ENCODE results near the gene VPS18. TPM values are rescaled to one million over a fixed set of nuclear protein-coding genes. Genes with fewer than 3 reads are reported as not detected.

Gene VPS18
- total RNA-seq, 2 donors from 2014 or later = 10.7 to 12.1 TPM

- Mint-ChIP-seq H3K4me3 (no peak overlapping the region), H3K9me3 (no peaks in the 10 kb centered on the region), H3K4me1 (ENCODE audit: low read depth) (peaks cover 35% of the 10 kb centered on the region), H3K36me3 (ENCODE audit: insufficient read depth in 2 of 2) (peaks cover 0 to 2% of the 10 kb centered on the region in 2 donors), H3K27ac (no peak overlapping the region), H3K27me3 (ENCODE audit: low read depth) (peaks cover 40% of the 10 kb centered on the region)
- DNase-seq (no peak), ATAC-seq (replicated peaks in 1 of 2) (no peak)
Observed at GRCh38 chr15:40925495-40925862, 31.2 kb downstream of the VPS18 start.

- H3K4me1 Mint-ChIP-seq (ENCODE audit: low read depth) = peaks cover 40% of the 10 kb centered on the region
- peak overlapping the region; percentile 53 to 83 for H3K4me3 Mint-ChIP-seq
- H3K27ac Mint-ChIP-seq = no peak overlapping the region
- DNase-seq (no peak), ATAC-seq (replicated peaks in 1 of 2) (no peak)
- peaks cover 45% of the 10 kb centered on the region for H3K27me3 Mint-ChIP-seq (ENCODE audit: low read depth)
- peaks cover 0 to 2% of the 10 kb centered on the region in 2 donors for H3K36me3 Mint-ChIP-seq (ENCODE audit: insufficient read depth in 2 of 2)
- no peaks in the 10 kb centered on the region for H3K9me3 Mint-ChIP-seq
Observed at GRCh38 chr15:40925863-40926658, 31.8 kb downstream of the VPS18 start.

- ATAC-seq (replicated peaks in 1 of 2) (no peak), DNase-seq (no peak)
- H3K27me3 Mint-ChIP-seq (ENCODE audit: low read depth) = peaks cover 54% of the 10 kb centered on the region
- no peak overlapping the region for H3K27ac Mint-ChIP-seq
- H3K4me1 Mint-ChIP-seq (ENCODE audit: low read depth) = peaks cover 40% of the 10 kb centered on the region
- H3K36me3 Mint-ChIP-seq (ENCODE audit: insufficient read depth in 2 of 2) = peaks cover 0 to 2% of the 10 kb centered on the region in 2 donors
- no peaks in the 10 kb centered on the region for H3K9me3 Mint-ChIP-seq
- peak overlapping the region; percentile 83 to 86 for H3K4me3 Mint-ChIP-seq
Observed at GRCh38 chr15:40926659-40927494, 32.6 kb downstream of the VPS18 start.

GRCh38 chr15:40927495-40927872, 33.2 kb downstream of the VPS18 start:
- Mint-ChIP-seq H3K36me3 (ENCODE audit: insufficient read depth in 2 of 2) (peaks cover 0 to 2% of the 10 kb centered on the region in 2 donors), H3K4me1 (ENCODE audit: low read depth) (peaks cover 40% of the 10 kb centered on the region), H3K27me3 (ENCODE audit: low read depth) (peaks cover 60% of the 10 kb centered on the region), H3K4me3 (peak overlapping the region; percentile 83 to 86), H3K9me3 (no peaks in the 10 kb centered on the region), H3K27ac (no peak overlapping the region)
- DNase-seq = no peak
- ATAC-seq (replicated peaks in 1 of 2) = no peak

- peaks cover 0 to 2% of the 10 kb centered on the region in 2 donors for H3K36me3 Mint-ChIP-seq (ENCODE audit: insufficient read depth in 2 of 2)
- DNase-seq (peak; percentile 22 to 35), ATAC-seq (replicated peaks in 1 of 2) (peak; percentile 6 to 12)
- peaks cover 40% of the 10 kb centered on the region for H3K4me1 Mint-ChIP-seq (ENCODE audit: low read depth)
- H3K4me3 Mint-ChIP-seq = peak overlapping the region; percentile 83 to 86
- peaks cover 62% of the 10 kb centered on the region for H3K27me3 Mint-ChIP-seq (ENCODE audit: low read depth)
- H3K9me3 Mint-ChIP-seq = no peaks in the 10 kb centered on the region
- H3K27ac Mint-ChIP-seq = no peak overlapping the region
Observed at GRCh38 chr15:40927873-40928806, 33.9 kb downstream of the VPS18 start.

GRCh38 chr15:40928821-40929659, 34.8 kb downstream of the VPS18 start, which contains the start of gene DLL4:
DLL4 (plus strand) TSS chr15:40929340; CDS start chr15:40929669, 329 bp downstream.
- peak within 1 kb of the TSS; percentile 83 to 86 for H3K4me3 Mint-ChIP-seq
- peaks cover 40% of the 10 kb centered on the region for H3K4me1 Mint-ChIP-seq (ENCODE audit: low read depth)
- H3K36me3 Mint-ChIP-seq (ENCODE audit: insufficient read depth in 2 of 2) = peaks cover 0 to 2% of the 10 kb centered on the region in 2 donors
- no peak within 1 kb of the TSS for H3K27ac Mint-ChIP-seq
- H3K9me3 Mint-ChIP-seq = no peaks in the 10 kb centered on the region
- ATAC-seq (replicated peaks in 1 of 2) (peak; percentile 45 to 49), DNase-seq (peak; percentile 39 to 46)
- H3K27me3 Mint-ChIP-seq (ENCODE audit: low read depth) = peaks cover 67% of the 10 kb centered on the region

- H3K27me3 Mint-ChIP-seq (ENCODE audit: low read depth) = peaks cover 59% of the 10 kb centered on the region
- peak; percentile 12 for ATAC-seq (replicated peaks in 1 of 2)
- H3K36me3 Mint-ChIP-seq (ENCODE audit: insufficient read depth in 2 of 2) = peaks cover 0 to 2% of the 10 kb centered on the region in 2 donors
- DNase-seq = peak; percentile 23 to 25
- peak overlapping the region; percentile 83 to 86 for H3K4me3 Mint-ChIP-seq
- H3K4me1 Mint-ChIP-seq (ENCODE audit: low read depth) = peaks cover 40% of the 10 kb centered on the region
- no peaks in the 10 kb centered on the region for H3K9me3 Mint-ChIP-seq
- no peak overlapping the region for H3K27ac Mint-ChIP-seq
Observed at GRCh38 chr15:40929660-40930429, 35.6 kb downstream of the VPS18 start.

- Mint-ChIP-seq H3K27ac (no peak overlapping the region), H3K4me3 (peak overlapping the region; percentile 83 to 86), H3K4me1 (ENCODE audit: low read depth) (peaks cover 33% of the 10 kb centered on the region), H3K36me3 (ENCODE audit: insufficient read depth in 2 of 2) (peaks cover 0 to 2% of the 10 kb centered on the region in 2 donors), H3K27me3 (ENCODE audit: low read depth) (peaks cover 51% of the 10 kb centered on the region), H3K9me3 (no peaks in the 10 kb centered on the region)
- ATAC-seq (replicated peaks in 1 of 2) (peak; percentile 55 to 67), DNase-seq (peak; percentile 76)
Observed at GRCh38 chr15:40930430-40931299, 36.4 kb downstream of the VPS18 start.

GRCh38 chr15:40931300-40932142, 37.3 kb downstream of the VPS18 start:
- H3K4me3 Mint-ChIP-seq = peak overlapping the region; percentile 83 to 86
- H3K9me3 Mint-ChIP-seq = no peaks in the 10 kb centered on the region
- H3K27ac Mint-ChIP-seq = no peak overlapping the region
- ATAC-seq (replicated peaks in 1 of 2) (no peak), DNase-seq (no peak)
- H3K27me3 Mint-ChIP-seq (ENCODE audit: low read depth) = peaks cover 47% of the 10 kb centered on the region
- peaks cover 29% of the 10 kb centered on the region for H3K4me1 Mint-ChIP-seq (ENCODE audit: low read depth)
- H3K36me3 Mint-ChIP-seq (ENCODE audit: insufficient read depth in 2 of 2) = peaks cover 0 to 2% of the 10 kb centered on the region in 2 donors

- Mint-ChIP-seq H3K27me3 (ENCODE audit: low read depth) (peaks cover 40% of the 10 kb centered on the region), H3K27ac (no peak overlapping the region), H3K4me3 (no peak overlapping the region), H3K36me3 (ENCODE audit: insufficient read depth in 2 of 2) (peaks cover 0 to 2% of the 10 kb centered on the region in 2 donors), H3K4me1 (ENCODE audit: low read depth) (peaks cover 23% of the 10 kb centered on the region), H3K9me3 (no peaks in the 10 kb centered on the region)
- ATAC-seq (replicated peaks in 1 of 2) = no peak
- DNase-seq = no peak
Observed at GRCh38 chr15:40932156-40932555, 37.9 kb downstream of the VPS18 start.
